ENCODE data around the gene MIA3.

MIA3 gene

DNA sequence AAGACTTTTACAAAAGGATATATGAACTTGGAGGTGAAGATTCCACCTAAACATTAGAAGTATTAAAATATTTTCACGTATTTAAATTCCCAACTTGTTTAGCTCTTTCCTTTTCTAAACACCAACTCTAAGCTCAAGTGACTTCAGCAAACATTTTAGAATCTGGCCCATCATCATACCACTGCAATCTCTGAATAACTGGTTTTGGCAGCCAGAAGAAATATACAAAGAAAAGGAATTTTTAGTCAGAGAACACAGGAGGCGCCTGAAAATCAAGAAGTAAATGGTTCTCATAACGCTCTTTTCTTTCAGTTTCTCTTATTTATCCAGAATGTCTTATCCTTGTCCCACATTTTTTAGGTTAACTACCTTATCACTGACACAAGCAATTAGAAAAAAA is 38.6 kb upstream of the MIA3 start:
- DNase-seq: no peak
- TF ChIP-seq EZH2phosphoT487 (IDR thresholded peaks at IDR 0.05; ENCODE audit: low read length) (no peak), EZH2 (optimal IDR thresholded peaks at IDR 0.05; ENCODE audit: low read depth, low read length) (no peak)
- TF ChIP-seq, protein P1, sequence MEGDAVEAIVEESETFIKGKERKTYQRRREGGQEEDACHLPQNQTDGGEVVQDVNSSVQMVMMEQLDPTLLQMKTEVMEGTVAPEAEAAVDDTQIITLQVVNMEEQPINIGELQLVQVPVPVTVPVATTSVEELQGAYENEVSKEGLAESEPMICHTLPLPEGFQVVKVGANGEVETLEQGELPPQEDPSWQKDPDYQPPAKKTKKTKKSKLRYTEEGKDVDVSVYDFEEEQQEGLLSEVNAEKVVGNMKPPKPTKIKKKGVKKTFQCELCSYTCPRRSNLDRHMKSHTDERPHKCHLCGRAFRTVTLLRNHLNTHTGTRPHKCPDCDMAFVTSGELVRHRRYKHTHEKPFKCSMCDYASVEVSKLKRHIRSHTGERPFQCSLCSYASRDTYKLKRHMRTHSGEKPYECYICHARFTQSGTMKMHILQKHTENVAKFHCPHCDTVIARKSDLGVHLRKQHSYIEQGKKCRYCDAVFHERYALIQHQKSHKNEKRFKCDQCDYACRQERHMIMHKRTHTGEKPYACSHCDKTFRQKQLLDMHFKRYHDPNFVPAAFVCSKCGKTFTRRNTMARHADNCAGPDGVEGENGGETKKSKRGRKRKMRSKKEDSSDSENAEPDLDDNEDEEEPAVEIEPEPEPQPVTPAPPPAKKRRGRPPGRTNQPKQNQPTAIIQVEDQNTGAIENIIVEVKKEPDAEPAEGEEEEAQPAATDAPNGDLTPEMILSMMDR (IDR thresholded peaks at IDR 0.05; ENCODE audit: low read length): no peak
- Histone ChIP-seq H3K4me3 (ENCODE audit: low read length) (no peak overlapping the region), H3K9ac (ENCODE audit: low read length) (no peak overlapping the region), H3F3A (ENCODE audit: insufficient read depth, low read length) (peaks cover 14% of the 10 kb centered on the region), H4K20me1 (ENCODE audit: insufficient read depth, low read length) (no peaks in the 10 kb centered on the region), H3K27me3 (replicated peaks; ENCODE audit: insufficient read depth, low read length) (no peaks in the 10 kb centered on the region), H3K4me1 (ENCODE audit: low read length) (peaks cover 19% of the 10 kb centered on the region), H3K9me3 (replicated peaks; ENCODE audit: insufficient read depth, low read length) (no peaks in the 10 kb centered on the region), H3K36me3 (replicated peaks; ENCODE audit: insufficient read depth, low read length) (0 out of 2 replicates have a peak, but pooled peaks cover 3% of the 10 kb centered on the region), H3K9me2 (replicated peaks; ENCODE audit: insufficient read depth, low read length) (no peaks in the 10 kb centered on the region), H3K79me2 (ENCODE audit: low read length) (no peaks in the 10 kb centered on the region; the same call in 1 of the 2 replicates), H2AFZ (ENCODE audit: low read length) (no peak overlapping the region), H3K27ac (ENCODE audit: low read length) (no peak overlapping the region), H3K4me2 (ENCODE audit: low read depth, low read length) (no peak overlapping the region)

DNA sequence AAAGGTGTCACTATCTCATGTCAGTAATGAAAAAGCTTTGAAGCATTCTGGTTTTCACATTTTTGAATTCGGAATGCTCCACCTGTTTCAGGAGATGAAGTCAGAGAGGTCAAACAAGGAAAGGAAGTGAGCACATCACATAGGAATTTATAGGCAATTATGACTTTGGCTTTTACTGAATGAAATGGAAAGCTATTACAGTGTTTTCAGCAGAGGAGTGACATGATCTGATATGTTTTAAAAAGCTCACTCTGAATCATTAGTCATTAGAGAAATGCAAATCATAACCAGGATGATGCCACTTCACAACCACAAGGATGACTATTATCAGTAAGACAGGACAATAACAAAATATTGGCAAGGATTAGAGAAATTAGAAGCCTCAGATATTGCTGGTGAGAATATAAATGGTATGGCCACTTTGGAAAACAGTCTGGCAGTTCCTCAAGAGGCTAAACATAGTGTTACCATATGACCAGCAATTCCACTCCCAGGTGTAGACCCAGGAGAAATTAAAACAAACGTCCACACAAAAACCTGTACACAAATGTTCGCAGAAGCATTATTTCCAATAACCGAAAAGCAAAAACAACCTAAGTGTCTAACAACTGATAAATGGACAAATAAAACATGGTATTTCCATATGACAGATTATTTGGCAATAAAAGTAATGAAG is 35.7 kb upstream of the MIA3 start:
- Histone ChIP-seq H4K20me1 (ENCODE audit: insufficient read depth, low read length) (no peaks in the 10 kb centered on the region), H3K79me2 (ENCODE audit: low read length) (peaks cover 4% of the 10 kb centered on the region; the same call in 1 of the 2 replicates), H3K27ac (ENCODE audit: low read length) (no peak overlapping the region), H3K4me3 (ENCODE audit: low read length) (no peak overlapping the region), H2AFZ (ENCODE audit: low read length) (no peak overlapping the region), H3K9me2 (replicated peaks; ENCODE audit: insufficient read depth, low read length) (no peaks in the 10 kb centered on the region), H3K4me2 (ENCODE audit: low read depth, low read length) (peak overlapping the region; percentile 44; the same call in 1 of the 2 replicates), H3K9ac (ENCODE audit: low read length) (no peak overlapping the region), H3K4me1 (ENCODE audit: low read length) (peaks cover 19% of the 10 kb centered on the region), H3K27me3 (replicated peaks; ENCODE audit: insufficient read depth, low read length) (no peaks in the 10 kb centered on the region), H3K36me3 (replicated peaks; ENCODE audit: insufficient read depth, low read length) (peaks cover 6% of the 10 kb centered on the region; the same call in 1 of the 2 replicates), H3F3A (ENCODE audit: insufficient read depth, low read length) (peaks cover 14% of the 10 kb centered on the region), H3K9me3 (replicated peaks; ENCODE audit: insufficient read depth, low read length) (no peaks in the 10 kb centered on the region)
- no peak for DNase-seq
- TF ChIP-seq, protein P1 (IDR thresholded peaks at IDR 0.05; ENCODE audit: low read length): no peak

DNA sequence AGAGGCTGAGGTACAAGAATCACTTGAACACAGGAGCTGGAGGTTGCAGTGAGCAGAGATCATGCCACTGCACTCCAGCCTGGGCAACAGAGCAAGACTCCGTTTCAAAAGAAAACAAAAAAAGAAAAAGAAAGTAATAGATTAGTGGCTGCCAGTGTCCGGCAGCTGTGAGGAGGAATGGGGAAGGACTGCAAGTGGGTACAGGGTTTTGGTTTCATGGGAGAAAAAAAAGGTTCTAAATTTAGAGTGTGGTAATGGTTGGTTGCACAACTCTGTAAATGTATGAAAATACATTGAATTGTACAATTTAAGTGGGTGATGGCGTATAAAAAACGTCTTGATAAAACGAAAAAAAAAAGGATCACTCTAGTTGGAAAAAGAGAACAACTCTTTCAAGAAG is 34.8 kb upstream of the MIA3 start:
- Histone ChIP-seq H3K36me3 (replicated peaks; ENCODE audit: insufficient read depth, low read length) (peaks cover 6% of the 10 kb centered on the region; the same call in 1 of the 2 replicates), H3K27me3 (replicated peaks; ENCODE audit: insufficient read depth, low read length) (no peaks in the 10 kb centered on the region), H2AFZ (ENCODE audit: low read length) (no peak overlapping the region), H4K20me1 (ENCODE audit: insufficient read depth, low read length) (no peaks in the 10 kb centered on the region), H3F3A (ENCODE audit: insufficient read depth, low read length) (peaks cover 14% of the 10 kb centered on the region), H3K9me3 (replicated peaks; ENCODE audit: insufficient read depth, low read length) (no peaks in the 10 kb centered on the region), H3K27ac (ENCODE audit: low read length) (peak overlapping the region; percentile 15; the same call in 1 of the 2 replicates), H3K9me2 (replicated peaks; ENCODE audit: insufficient read depth, low read length) (no peaks in the 10 kb centered on the region), H3K9ac (ENCODE audit: low read length) (no peak overlapping the region), H3K4me1 (ENCODE audit: low read length) (peaks cover 19% of the 10 kb centered on the region), H3K4me3 (ENCODE audit: low read length) (no peak overlapping the region), H3K79me2 (ENCODE audit: low read length) (peaks cover 5% of the 10 kb centered on the region), H3K4me2 (ENCODE audit: low read depth, low read length) (peak overlapping the region; percentile 44)
- peak; percentile 69 for DNase-seq
- TF ChIP-seq EZH2 (optimal IDR thresholded peaks at IDR 0.05; ENCODE audit: low read depth, low read length) (no peak), EZH2phosphoT487 (IDR thresholded peaks at IDR 0.05; ENCODE audit: low read length) (no peak)
- TF ChIP-seq, protein P1 (IDR thresholded peaks at IDR 0.05; ENCODE audit: low read length): no peak

Data from MM.1S (cell line).